Ascending aorta (tissue), 2 donors: Measurements from ENCODE around the gene GGA1. TPM values are rescaled to one million over a fixed set of nuclear protein-coding genes. Genes with fewer than 3 reads are reported as not detected.

Source experiments
- DNase-seq, 2 donors: peaks; one replicate each; pipeline ENCODE4 v3.0.0-alpha.2; 2019; ENCODE audit warnings: low spot score in 2 of 2
- H3K27ac ChIP-seq, 2 donors: fragments of 200-600 bp; sonication (generic); one replicate each; pipeline ENCODE4 v1.5.1; 2016 to 2017; ENCODE audit warnings: mild to moderate bottlenecking in 1 of 2
- H3K27me3 ChIP-seq: fragments of 200-600 bp; sonication (generic); one replicate; pipeline ENCODE4 v1.5.1; 2017
- H3K36me3 ChIP-seq, 2 donors: fragments of 200-600 bp; sonication (generic); one replicate each; pipeline ENCODE4 v1.5.1; 2016
- H3K4me1 ChIP-seq, 2 donors: fragments of 200-600 bp; sonication (generic); one replicate each; pipeline ENCODE4 v1.5.1; 2016 to 2017; ENCODE audit warnings: mild to moderate bottlenecking in 1 of 2
- H3K4me3 ChIP-seq, 2 donors: fragments of 200-600 bp; sonication (generic); one replicate each; pipeline ENCODE4 v1.5.1; 2016 to 2017; ENCODE audit warnings: mild to moderate bottlenecking in 1 of 2
- H3K9me3 ChIP-seq, 2 donors: fragments of 200-600 bp; sonication (generic); one replicate each; pipeline ENCODE4 v1.5.1; 2016
- CTCF ChIP-seq, 3 experiments: fragments of 200-600 bp in 2 of 3; fragments of 450-650 bp in 1 of 3; sonication (generic) in 2 of 3; IDR thresholded peaks; one replicate each; pipeline ENCODE4 v1.5.1; 2016 to 2019; ENCODE audit warnings: antibody characterized with exemption in 3 of 3, mild to moderate bottlenecking in 1 of 3, moderate library complexity in 1 of 3
- intact Hi-C: fragments of 100-400 bp; cut with DNase I; formaldehyde crosslinking; loops from one replicate; pipeline ENCODE4 v1.15.1; 2023
- total RNA-seq: library from RNA; depleted of rRNA; stranded (reverse); fragments of >200 nt; gene quantifications from one replicate; pipeline ENCODE4 v1.1.0, GENCODE V29; 2016

GGA1 gene
- total RNA-seq, 1 donor from 2014 or later = 53.5 TPM

GRCh38 chr22:37616201-37617083 lies 7.8 kb downstream of the GGA1 start:
- no peak for TF ChIP-seq CTCF (IDR thresholded peaks at IDR 0.05)
- no peak for DNase-seq
- H3K4me3 ChIP-seq = no peak overlapping the region
- no peak overlapping the region for H3K27ac ChIP-seq
- intact Hi-C loops = no loop called here
- no peaks in the 10 kb centered on the region for H3K9me3 ChIP-seq
- peaks cover 32 to 65% of the 10 kb centered on the region in 2 donors for H3K36me3 ChIP-seq
- H3K4me1 ChIP-seq = peaks cover 0 to 6% of the 10 kb centered on the region in 2 donors
- no peaks in the 10 kb centered on the region for H3K27me3 ChIP-seq

GRCh38 chr22:37617431-37617830 lies 8.8 kb downstream of the GGA1 start:
- Histone ChIP-seq H3K9me3 (no peaks in the 10 kb centered on the region), H3K36me3 (peaks cover 32 to 68% of the 10 kb centered on the region in 2 donors)
- DNase-seq = no peak

GRCh38 chr22:37618072-37618656 lies 9.5 kb downstream of the GGA1 start:
- Histone ChIP-seq H3K4me1 (peaks cover 0 to 3% of the 10 kb centered on the region in 2 donors), H3K9me3 (no peaks in the 10 kb centered on the region), H3K36me3 (peaks cover 32 to 75% of the 10 kb centered on the region in 2 donors), H3K27me3 (no peaks in the 10 kb centered on the region), H3K27ac (no peak overlapping the region), H3K4me3 (no peak overlapping the region)
- intact Hi-C loops = no loop called here
- no peak for DNase-seq
- TF ChIP-seq CTCF (IDR thresholded peaks at IDR 0.05) = no peak

More at GRCh38 chr22:37617431-37617830, 8.8 kb downstream of the GGA1 start:
- peaks cover 0 to 4% of the 10 kb centered on the region in 2 donors for H3K4me1 ChIP-seq
- H3K27me3 ChIP-seq = no peaks in the 10 kb centered on the region
- no peak for TF ChIP-seq CTCF (IDR thresholded peaks at IDR 0.05)
- no peak overlapping the region for H3K27ac ChIP-seq
- intact Hi-C loops = no loop called here
- no peak overlapping the region for H3K4me3 ChIP-seq

GRCh38 chr22:37618674-37619073 lies 10.0 kb downstream of the GGA1 start:
- no peaks in the 10 kb centered on the region for H3K9me3 ChIP-seq
- no peak for TF ChIP-seq CTCF (IDR thresholded peaks at IDR 0.05)
- no peak overlapping the region for H3K27ac ChIP-seq
- no peak for DNase-seq
- intact Hi-C loops = no loop called here
- H3K36me3 ChIP-seq = peaks cover 32 to 75% of the 10 kb centered on the region in 2 donors
- H3K4me1 ChIP-seq = no peaks in the 10 kb centered on the region
- no peaks in the 10 kb centered on the region for H3K27me3 ChIP-seq
- H3K4me3 ChIP-seq = no peak overlapping the region

- Histone ChIP-seq H3K27ac (no peak overlapping the region), H3K36me3 (peaks cover 32 to 69% of the 10 kb centered on the region in 2 donors), H3K9me3 (no peaks in the 10 kb centered on the region), H3K27me3 (no peaks in the 10 kb centered on the region), H3K4me3 (no peak overlapping the region), H3K4me1 (no peaks in the 10 kb centered on the region)
- no peak for TF ChIP-seq CTCF (IDR thresholded peaks at IDR 0.05)
- no peak for DNase-seq
- intact Hi-C loops = loop anchor here (5.0 kb wide), 2 partner anchors 62 to 172 kb away; no protein-coding TSS in a partner anchor
These were observed 11.4 kb downstream of the GGA1 start for GRCh38 chr22:37619991-37620390.
